AG09309 (cell line): ENCODE data around the gene MED9.

ENCODE experiments used
- DNase-seq: peaks from one replicate; pipeline ENCODE4 v3.0.0-alpha.2; 2010; ENCODE audit warnings: low read depth
- H3K4me3 ChIP-seq: 2 replicates; pipeline ENCODE4 v1.5.1; 2011; ENCODE audit warnings: mild to moderate bottlenecking, low read depth, low read length, moderate library complexity; ENCODE audit not compliant: control insufficient read depth
- CTCF ChIP-seq: IDR thresholded peaks from 2 replicates; pipeline ENCODE4 v1.5.1; 2011; ENCODE audit warnings: mild to moderate bottlenecking, low read depth, low read length, inconsistent platforms; ENCODE audit not compliant: insufficient read depth, control insufficient read depth; ENCODE audit errors: missing control alignments

The MED9 gene

GRCh38 chr17:17514993-17515933 is 38.5 kb downstream of the MED9 start:
- DNase-seq: peak; percentile 78
- TF ChIP-seq CTCF: no peak
- no peak overlapping the region for H3K4me3 ChIP-seq

GRCh38 chr17:17515934-17516930 is 39.4 kb downstream of the MED9 start:
- DNase-seq: peak; percentile 48
- no peak overlapping the region for H3K4me3 ChIP-seq
- TF ChIP-seq CTCF: no peak

- no peak for DNase-seq
- no peak overlapping the region for H3K4me3 ChIP-seq
- no peak for TF ChIP-seq CTCF
Measured at GRCh38 chr17:17516941-17517720, 40.3 kb downstream of the MED9 start.

- no peak for DNase-seq
- no peak overlapping the region for H3K4me3 ChIP-seq
- TF ChIP-seq CTCF: no peak
Measured at GRCh38 chr17:17518014-17518413, 41.2 kb downstream of the MED9 start.

- H3K4me3 ChIP-seq: no peak overlapping the region
Measured at GRCh38 chr17:17518951-17519350, 42.2 kb downstream of the MED9 start.

More at GRCh38 chr17:17518951-17519350, 42.2 kb downstream of the MED9 start:
- TF ChIP-seq CTCF: no peak
- no peak for DNase-seq
